ENCODE measurements around the gene OVOL1. TPM values are rescaled to one million over a fixed set of nuclear protein-coding genes. Genes with fewer than 3 reads are reported as not detected.
A peak's percentile ranks its signal among the peaks of the same experiment; 100 is the strongest.

OVOL1 gene
- total RNA-seq, 4 donors from 2014 or later, result 14.9 to 33.2 (median 29.8) TPM

DNA sequence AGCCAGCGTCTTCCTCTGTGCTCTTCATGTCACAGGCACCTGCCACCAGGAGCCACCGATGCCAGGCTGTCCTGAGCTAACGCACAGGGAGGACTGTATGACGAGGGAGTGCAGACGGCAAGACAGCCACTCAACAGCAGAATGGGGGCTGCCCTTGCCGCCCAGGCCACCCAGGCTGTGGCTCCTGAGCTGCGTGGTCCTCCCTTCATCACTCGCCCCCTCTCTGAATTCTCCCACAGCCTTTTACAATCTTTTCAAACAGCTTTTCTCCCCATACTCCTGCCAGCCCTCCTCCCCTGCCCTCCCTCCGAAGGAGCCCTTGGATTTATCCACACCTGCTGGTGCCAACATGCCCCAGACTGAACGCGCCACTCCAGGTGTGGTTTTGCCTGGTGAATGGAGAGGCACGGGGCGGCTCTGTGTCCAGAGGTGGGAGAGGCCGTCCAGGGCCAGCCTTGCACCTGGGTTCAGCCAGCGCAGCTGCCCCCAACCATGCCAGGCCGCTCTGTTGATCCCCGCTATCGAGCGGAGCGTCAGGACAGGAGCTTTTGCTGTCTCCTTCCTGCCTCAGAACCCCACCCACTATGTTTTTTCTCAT, 22.0 kb downstream of the OVOL1 start:
- Histone ChIP-seq H3K9me3 (no peaks in the 10 kb centered on the region), H3K4me3 (no peak overlapping the region), H3K27me3 (no peaks in the 10 kb centered on the region), H3K27ac (no peak overlapping the region), H3K36me3 (no peaks in the 10 kb centered on the region), H3K4me1 (no peaks in the 10 kb centered on the region)
- DNase-seq, result no peak
- TF ChIP-seq CTCF (IDR thresholded peaks at IDR 0.05), result no peak
- TF ChIP-seq POLR2A (IDR thresholded peaks at IDR 0.05), result no peak

GRCh38 chr11:65809496-65809895, 22.6 kb downstream of the OVOL1 start:
- TF ChIP-seq POLR2A (IDR thresholded peaks at IDR 0.05) (no peak), CTCF (IDR thresholded peaks at IDR 0.05) (no peak)
- no peak for DNase-seq
- no peak overlapping the region for H3K4me3 ChIP-seq
- no peaks in the 10 kb centered on the region for H3K36me3 ChIP-seq
- no peak overlapping the region for H3K27ac ChIP-seq
- no peaks in the 10 kb centered on the region for H3K27me3 ChIP-seq
- no peaks in the 10 kb centered on the region for H3K4me1 ChIP-seq
- no peaks in the 10 kb centered on the region for H3K9me3 ChIP-seq

DNA sequence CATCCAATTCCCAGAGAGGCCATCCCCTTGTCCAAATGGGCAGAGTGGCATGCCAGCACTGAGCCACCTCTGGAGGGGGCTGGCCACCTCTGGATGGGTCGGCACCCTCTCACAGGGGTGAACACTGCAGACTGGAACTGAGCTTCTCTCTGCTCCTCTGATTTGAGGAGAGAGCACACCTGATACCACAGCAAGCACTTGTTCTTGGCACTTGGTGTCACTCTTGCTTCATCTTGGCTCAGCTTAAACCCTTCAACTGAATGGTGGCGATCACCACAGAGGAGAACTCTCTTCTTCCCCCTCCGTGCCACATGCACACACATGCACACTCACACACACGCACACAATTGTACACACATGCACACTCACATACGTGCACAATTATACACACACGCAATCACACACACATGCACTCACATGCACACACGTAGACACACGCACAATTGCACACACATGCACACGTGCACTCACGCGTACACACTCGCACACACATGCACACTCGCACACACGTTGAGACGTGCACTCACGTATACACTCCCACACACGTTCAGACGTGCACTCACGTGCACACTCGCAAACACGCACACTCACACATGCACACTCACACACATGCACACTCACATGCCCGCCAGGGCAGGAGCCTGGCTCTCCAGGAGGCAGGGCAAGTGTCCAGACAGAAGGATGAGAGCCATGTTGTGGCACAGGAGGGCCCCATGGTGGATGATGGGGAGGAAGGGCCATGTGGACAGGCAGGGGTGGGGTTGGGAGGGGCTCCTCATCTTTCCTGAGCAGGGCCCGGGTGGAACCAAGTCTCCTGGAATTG, 23.4 kb downstream of the OVOL1 start:
- H3K4me1 ChIP-seq, result no peaks in the 10 kb centered on the region
- DNase-seq, result no peak
- H3K27ac ChIP-seq, result no peak overlapping the region
- TF ChIP-seq POLR2A (IDR thresholded peaks at IDR 0.05) (no peak), CTCF (IDR thresholded peaks at IDR 0.05) (peak in 3 of 6 experiments; percentile 21 to 45 (median 27))
- H3K36me3 ChIP-seq, result no peaks in the 10 kb centered on the region
- no peak overlapping the region for H3K4me3 ChIP-seq
- no peaks in the 10 kb centered on the region for H3K27me3 ChIP-seq
- H3K9me3 ChIP-seq, result no peaks in the 10 kb centered on the region

DNA sequence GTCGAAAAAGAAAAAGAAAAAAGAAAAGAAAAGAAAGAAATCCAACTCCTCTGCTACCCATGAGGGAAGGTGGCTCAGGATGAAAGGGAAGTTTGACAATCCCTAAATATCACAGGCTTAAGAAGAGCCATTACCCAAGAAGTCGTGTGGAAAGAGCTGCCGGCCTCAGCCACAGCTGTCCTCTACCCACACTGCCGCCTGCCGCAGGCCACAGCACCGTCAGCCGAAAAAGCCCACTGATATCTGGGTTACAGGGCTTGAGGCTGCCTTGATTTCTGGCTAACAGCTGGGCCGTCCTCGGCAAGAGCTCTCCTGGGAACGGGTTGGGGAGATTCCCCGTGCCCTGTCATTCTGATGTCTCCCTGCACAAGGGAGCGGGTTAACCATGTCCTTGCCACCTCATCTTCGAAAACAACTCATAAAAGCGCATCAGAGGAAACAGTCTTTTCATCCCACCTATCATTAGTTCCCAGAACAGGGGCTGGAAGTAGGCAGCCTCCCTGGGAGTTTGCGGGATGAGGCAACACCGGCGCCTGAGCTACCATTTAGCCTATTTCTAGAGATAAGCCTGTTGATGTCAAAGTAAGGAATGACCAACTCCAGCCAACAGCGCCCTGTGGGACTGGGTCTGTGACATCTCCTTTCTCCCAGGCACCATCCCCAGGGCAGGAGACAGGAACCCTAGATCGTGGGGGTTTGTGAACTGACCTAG, 25.1 kb downstream of the OVOL1 start:
- H3K4me3 ChIP-seq, result no peak overlapping the region
- no peak overlapping the region for H3K27ac ChIP-seq
- H3K9me3 ChIP-seq, result no peaks in the 10 kb centered on the region
- DNase-seq, result no peak
- TF ChIP-seq CTCF (IDR thresholded peaks at IDR 0.05) (no peak), POLR2A (IDR thresholded peaks at IDR 0.05) (no peak)
- no peaks in the 10 kb centered on the region for H3K27me3 ChIP-seq
- H3K36me3 ChIP-seq, result no peaks in the 10 kb centered on the region
- H3K4me1 ChIP-seq, result peaks cover 0 to 6% (median 0%) of the 10 kb centered on the region in 4 donors

DNA sequence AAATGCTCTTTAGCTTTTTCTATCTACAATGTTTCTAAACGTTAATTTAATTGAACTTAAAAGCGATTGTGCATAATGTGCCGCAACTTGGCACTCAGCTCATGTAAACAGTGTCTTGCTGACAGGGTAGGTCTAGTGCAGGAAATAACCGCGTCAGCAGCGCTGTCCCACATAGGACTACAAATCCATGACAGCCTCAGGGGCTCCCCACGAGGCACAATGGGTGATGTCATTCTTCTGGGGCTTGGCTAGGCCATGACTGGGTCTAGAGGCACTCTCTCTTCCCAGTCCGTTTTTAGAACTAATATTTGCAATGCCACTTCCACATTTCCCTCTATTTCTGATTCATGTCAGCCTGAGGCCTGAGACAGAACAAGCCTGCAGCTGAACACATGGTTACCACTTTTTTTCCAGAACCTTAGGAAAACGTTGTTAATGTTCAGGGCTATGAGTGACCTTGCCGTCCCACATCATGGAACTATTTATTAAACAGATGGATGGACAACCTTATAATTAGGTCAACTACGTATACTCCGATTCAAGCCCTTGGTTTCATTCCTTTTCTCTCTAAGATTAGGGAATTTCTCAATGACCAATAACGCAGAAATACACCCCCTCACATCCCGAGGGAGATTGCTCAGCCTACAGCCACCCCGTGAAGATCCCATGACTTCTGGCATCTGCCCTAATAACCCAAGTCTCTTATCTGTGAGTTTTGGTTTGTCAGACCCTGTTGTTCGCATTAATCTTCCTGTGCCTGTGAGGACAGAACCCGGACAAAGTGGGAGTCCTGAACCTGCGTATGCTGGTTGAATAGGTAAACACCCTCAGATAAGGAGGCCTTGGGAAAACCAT, 27.5 kb downstream of the OVOL1 start:
- no peak for DNase-seq
- H3K27ac ChIP-seq, result no peak overlapping the region
- no peaks in the 10 kb centered on the region for H3K36me3 ChIP-seq
- H3K27me3 ChIP-seq, result no peaks in the 10 kb centered on the region
- no peak overlapping the region for H3K4me3 ChIP-seq
- H3K9me3 ChIP-seq, result no peaks in the 10 kb centered on the region
- H3K4me1 ChIP-seq, result peaks cover 0 to 15% (median 2%) of the 10 kb centered on the region in 4 donors
- TF ChIP-seq POLR2A (IDR thresholded peaks at IDR 0.05) (no peak), CTCF (IDR thresholded peaks at IDR 0.05) (no peak)

Measured in Peyer's patch (tissue), 4 donors.